ENCODE results near the gene WAS.

DNA sequence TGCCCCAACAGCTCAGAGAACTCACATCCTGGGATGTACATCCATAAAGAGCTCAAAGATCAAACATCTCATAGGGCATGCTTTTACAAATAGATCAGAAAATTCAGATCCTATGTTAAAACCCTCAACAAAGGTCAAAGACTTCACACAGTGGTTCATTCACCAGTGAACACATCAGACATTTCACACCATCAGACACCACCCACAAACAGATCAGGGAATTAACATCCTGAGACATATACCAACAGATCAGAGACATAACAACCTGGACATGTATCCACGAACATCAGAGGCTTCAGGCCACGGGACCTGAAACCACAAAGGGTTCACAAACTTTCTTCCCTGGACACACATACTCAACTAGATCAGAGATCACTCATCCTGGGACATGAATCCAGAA is 36.4 kb downstream of the WAS start:
- no peak for TF ChIP-seq RAD21 (IDR thresholded peaks at IDR 0.05; ENCODE audit: low read length)
- TF ChIP-seq JUND (IDR thresholded peaks at IDR 0.05) = no peak
- TF ChIP-seq GATA2 (CRISPR knock-in tag; IDR thresholded peaks at IDR 0.05) = no peak
- TF ChIP-seq, protein P1, sequence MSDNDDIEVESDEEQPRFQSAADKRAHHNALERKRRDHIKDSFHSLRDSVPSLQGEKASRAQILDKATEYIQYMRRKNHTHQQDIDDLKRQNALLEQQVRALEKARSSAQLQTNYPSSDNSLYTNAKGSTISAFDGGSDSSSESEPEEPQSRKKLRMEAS (IDR thresholded peaks at IDR 0.05; ENCODE audit: low read depth) = no peak
- TF ChIP-seq, protein P2, sequence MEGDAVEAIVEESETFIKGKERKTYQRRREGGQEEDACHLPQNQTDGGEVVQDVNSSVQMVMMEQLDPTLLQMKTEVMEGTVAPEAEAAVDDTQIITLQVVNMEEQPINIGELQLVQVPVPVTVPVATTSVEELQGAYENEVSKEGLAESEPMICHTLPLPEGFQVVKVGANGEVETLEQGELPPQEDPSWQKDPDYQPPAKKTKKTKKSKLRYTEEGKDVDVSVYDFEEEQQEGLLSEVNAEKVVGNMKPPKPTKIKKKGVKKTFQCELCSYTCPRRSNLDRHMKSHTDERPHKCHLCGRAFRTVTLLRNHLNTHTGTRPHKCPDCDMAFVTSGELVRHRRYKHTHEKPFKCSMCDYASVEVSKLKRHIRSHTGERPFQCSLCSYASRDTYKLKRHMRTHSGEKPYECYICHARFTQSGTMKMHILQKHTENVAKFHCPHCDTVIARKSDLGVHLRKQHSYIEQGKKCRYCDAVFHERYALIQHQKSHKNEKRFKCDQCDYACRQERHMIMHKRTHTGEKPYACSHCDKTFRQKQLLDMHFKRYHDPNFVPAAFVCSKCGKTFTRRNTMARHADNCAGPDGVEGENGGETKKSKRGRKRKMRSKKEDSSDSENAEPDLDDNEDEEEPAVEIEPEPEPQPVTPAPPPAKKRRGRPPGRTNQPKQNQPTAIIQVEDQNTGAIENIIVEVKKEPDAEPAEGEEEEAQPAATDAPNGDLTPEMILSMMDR (IDR thresholded peaks at IDR 0.05) = no peak
- no peak for TF ChIP-seq SIN3A (IDR thresholded peaks at IDR 0.05; ENCODE audit: borderline replicate concordance, low read depth, low read length)
